GM23338 (cell line): Measurements from ENCODE around the gene SETDB2. TPM values are rescaled to one million over a fixed set of nuclear protein-coding genes. Genes with fewer than 3 reads are reported as not detected.

Source experiments
- ATAC-seq: fragments of 200-7000 bp; cut with Tn5 transposase; 3 replicates; pipeline ENCODE4 v1.9.1; 2020
- DNase-seq: peaks from one replicate; pipeline ENCODE4 v3.0.0-alpha.2; 2015; ENCODE audit warnings: low spot score
- H2AFZ ChIP-seq: fragments of 200-600 bp; sonication (generic); 2 replicates; pipeline ENCODE4 v1.8.0; 2016; ENCODE audit warnings: antibody characterized with exemption, mild to moderate bottlenecking, moderate library complexity
- H3F3A ChIP-seq: fragments of 200-600 bp; sonication (generic); replicated peaks from 2 replicates; pipeline ENCODE4 v1.8.0; 2017; ENCODE audit warnings: antibody characterized with exemption, mixed run types, low read depth
- H3K27ac ChIP-seq: fragments of 200-600 bp; sonication (generic); 2 replicates; pipeline ENCODE4 v1.6.1; 2016; ENCODE audit warnings: low read depth
- H3K27me3 ChIP-seq: fragments of 200-600 bp; sonication (generic); 2 replicates; pipeline ENCODE4 v1.8.0; 2016; ENCODE audit warnings: mild to moderate bottlenecking, mixed run types, moderate library complexity; ENCODE audit not compliant: insufficient read depth
- H3K36me3 ChIP-seq: fragments of 200-600 bp; sonication (generic); 2 replicates; pipeline ENCODE4 v1.8.0; 2016; ENCODE audit warnings: mild to moderate bottlenecking; ENCODE audit not compliant: insufficient read depth
- H3K4me1 ChIP-seq: fragments of 200-600 bp; sonication (generic); 2 replicates; pipeline ENCODE4 v1.8.0; 2016; ENCODE audit warnings: mild to moderate bottlenecking, moderate library complexity; ENCODE audit not compliant: insufficient read depth
- H3K4me2 ChIP-seq: fragments of 200-600 bp; sonication (generic); 2 replicates; pipeline ENCODE4 v1.7.1; 2017; ENCODE audit warnings: mixed run types
- H3K4me3 ChIP-seq: fragments of 200-600 bp; sonication (generic); 2 replicates; pipeline ENCODE4 v1.6.1; 2016; ENCODE audit warnings: mixed run types
- H3K79me2 ChIP-seq: fragments of 200-600 bp; sonication (generic); replicated peaks from 2 replicates; pipeline ENCODE4 v1.8.0; 2017; ENCODE audit warnings: mild to moderate bottlenecking; ENCODE audit not compliant: insufficient read depth
- H3K9me2 ChIP-seq: fragments of 200-600 bp; sonication (generic); 2 replicates; pipeline ENCODE4 v1.8.0; 2017; ENCODE audit not compliant: insufficient read depth
- H4K20me1 ChIP-seq: fragments of 200-600 bp; sonication (generic); replicated peaks from 2 replicates; pipeline ENCODE4 v1.8.0; 2017; ENCODE audit warnings: mild to moderate bottlenecking; ENCODE audit not compliant: insufficient read depth
- H3K27ac Mint-ChIP-seq: 2 replicates; pipeline ENCODE4 v1.8.0; 2020; ENCODE audit warnings: inconsistent platforms, mild to moderate bottlenecking, moderate library complexity, mixed read lengths
- H3K27me3 Mint-ChIP-seq: 3 replicates; pipeline ENCODE4 v1.8.0; 2022; ENCODE audit warnings: low read depth, mild to moderate bottlenecking, moderate library complexity, mixed read lengths, inconsistent platforms; ENCODE audit not compliant: insufficient read depth, poor library complexity
- H3K36me3 Mint-ChIP-seq: 3 replicates; pipeline ENCODE4 v1.8.0; 2021; ENCODE audit warnings: low read depth, mild to moderate bottlenecking, inconsistent platforms, moderate library complexity, mixed read lengths
- H3K4me1 Mint-ChIP-seq: 3 replicates; pipeline ENCODE4 v1.8.0; 2020; ENCODE audit warnings: mild to moderate bottlenecking, inconsistent platforms, mixed read lengths
- H3K4me3 Mint-ChIP-seq: 3 replicates; pipeline ENCODE4 v1.8.0; 2021; ENCODE audit warnings: moderate library complexity, mild to moderate bottlenecking, inconsistent platforms, mixed read lengths
- H3K9me3 Mint-ChIP-seq: 3 replicates; pipeline ENCODE4 v1.8.0; 2020; ENCODE audit warnings: moderate library complexity, mild to moderate bottlenecking, inconsistent platforms, mixed read lengths
- CREB1 ChIP-seq: fragments of 250-450 bp; sonication (Bioruptor Pico); IDR thresholded peaks from 2 replicates; pipeline ENCODE4 v1.5.0; 2020; ENCODE audit warnings: low read depth, mild to moderate bottlenecking, moderate library complexity
- ETS1 ChIP-seq: IDR thresholded peaks from 2 replicates; pipeline ENCODE4 v1.6.1; 2016; ENCODE audit warnings: antibody characterized with exemption
- EZH2phosphoT487 ChIP-seq: fragments of 200-600 bp; sonication (generic); IDR thresholded peaks from one replicate; pipeline ENCODE4 v1.8.1; 2018; ENCODE audit warnings: antibody characterized with exemption; ENCODE audit not compliant: unreplicated experiment
- JUNB ChIP-seq: IDR thresholded peaks from one replicate; pipeline ENCODE4 v1.6.1; 2016; ENCODE audit warnings: antibody characterized with exemption; ENCODE audit not compliant: unreplicated experiment
- NANOG ChIP-seq: IDR thresholded peaks from 2 replicates; pipeline ENCODE4 v1.6.1; 2016; ENCODE audit warnings: antibody characterized with exemption, borderline replicate concordance
- POLR2AphosphoS5 ChIP-seq: IDR thresholded peaks from 2 replicates; pipeline ENCODE4 v1.6.1; 2016; ENCODE audit warnings: antibody characterized with exemption, low read depth
- STAT1 ChIP-seq: IDR thresholded peaks from one replicate; pipeline ENCODE4 v1.6.1; 2016; ENCODE audit warnings: antibody characterized with exemption; ENCODE audit not compliant: unreplicated experiment
- ZNF462 ChIP-seq: fragments of 250-450 bp; sonication (Bioruptor Pico); IDR thresholded peaks from 2 replicates; pipeline ENCODE4 v1.5.0; 2020; ENCODE audit warnings: mild to moderate bottlenecking, moderate library complexity
- polyA plus RNA-seq: library from polyadenylated mRNA; unstranded; fragments of >200 nt; fragmentation: Nextera tagmentation; extraction: Ambion mirVana; gene quantifications from 2 replicates; pipeline ENCODE4 v1.2.1, GENCODE V29; 2016
- total RNA-seq: library from RNA; depleted of rRNA; stranded (reverse); fragments of >200 nt; shearing (Covaris generic); gene quantifications from 2 replicates; pipeline ENCODE4 v1.2.3, GENCODE V29; 2014
- TF ChIP-seq, protein P1 (sequence below), 2 experiments: fragments of 200-600 bp in 1 of 2; sonication (generic) in 1 of 2; conservative IDR thresholded peaks; 2 replicates each; pipeline versions ENCODE4 v1.5.1 to v1.6.1; 2016 to 2017; ENCODE audit warnings: antibody characterized with exemption in 2 of 2, low read depth in 2 of 2, mild to moderate bottlenecking in 2 of 2, moderate library complexity in 1 of 2
- TF ChIP-seq, protein P2 (sequence below): IDR thresholded peaks from one replicate; pipeline ENCODE4 v1.6.1; 2018; ENCODE audit warnings: antibody characterized with exemption; ENCODE audit not compliant: unreplicated experiment

The SETDB2 gene
- total and polyA plus RNA-seq, 2 experiments from 2014 or later: 4.6 to 5.8 TPM

GRCh38 chr13:49517461-49517860 is 73.4 kb downstream of the SETDB2 start:
- Histone ChIP-seq H4K20me1 (no peaks in the 10 kb centered on the region; the same call in 1 of the 2 replicates), H3K27me3 (no peaks in the 10 kb centered on the region), H3K36me3 (no peaks in the 10 kb centered on the region), H3K27ac (no peak overlapping the region), H3K4me1 (peaks cover 4% of the 10 kb centered on the region; the same call in 1 of the 2 replicates), H3K9me2 (no peaks in the 10 kb centered on the region), H3F3A (no peaks in the 10 kb centered on the region), H3K4me3 (no peak overlapping the region), H3K4me2 (no peak overlapping the region), H3K79me2 (no peaks in the 10 kb centered on the region), H2AFZ (no peak overlapping the region)
- Mint-ChIP-seq H3K9me3 (no peaks in the 10 kb centered on the region), H3K4me1 (peaks cover 5% of the 10 kb centered on the region; the same call in 1 of the 3 replicates), H3K27ac (no peak overlapping the region), H3K4me3 (no peak overlapping the region), H3K27me3 (no peaks in the 10 kb centered on the region), H3K36me3 (no peaks in the 10 kb centered on the region)
- TF ChIP-seq CREB1 (no peak), JUNB (no peak)
- TF ChIP-seq, protein P1, sequence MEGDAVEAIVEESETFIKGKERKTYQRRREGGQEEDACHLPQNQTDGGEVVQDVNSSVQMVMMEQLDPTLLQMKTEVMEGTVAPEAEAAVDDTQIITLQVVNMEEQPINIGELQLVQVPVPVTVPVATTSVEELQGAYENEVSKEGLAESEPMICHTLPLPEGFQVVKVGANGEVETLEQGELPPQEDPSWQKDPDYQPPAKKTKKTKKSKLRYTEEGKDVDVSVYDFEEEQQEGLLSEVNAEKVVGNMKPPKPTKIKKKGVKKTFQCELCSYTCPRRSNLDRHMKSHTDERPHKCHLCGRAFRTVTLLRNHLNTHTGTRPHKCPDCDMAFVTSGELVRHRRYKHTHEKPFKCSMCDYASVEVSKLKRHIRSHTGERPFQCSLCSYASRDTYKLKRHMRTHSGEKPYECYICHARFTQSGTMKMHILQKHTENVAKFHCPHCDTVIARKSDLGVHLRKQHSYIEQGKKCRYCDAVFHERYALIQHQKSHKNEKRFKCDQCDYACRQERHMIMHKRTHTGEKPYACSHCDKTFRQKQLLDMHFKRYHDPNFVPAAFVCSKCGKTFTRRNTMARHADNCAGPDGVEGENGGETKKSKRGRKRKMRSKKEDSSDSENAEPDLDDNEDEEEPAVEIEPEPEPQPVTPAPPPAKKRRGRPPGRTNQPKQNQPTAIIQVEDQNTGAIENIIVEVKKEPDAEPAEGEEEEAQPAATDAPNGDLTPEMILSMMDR (conservative IDR thresholded peaks at IDR 0.05; ENCODE audit: low read depth in 2 of 2): peak; percentile 47 to 59
- peak; percentile 36 for DNase-seq
- peak; percentile 66 for ATAC-seq

- Histone ChIP-seq H3K4me3 (no peak overlapping the region), H3K9me2 (no peaks in the 10 kb centered on the region), H3K79me2 (no peaks in the 10 kb centered on the region), H3K4me1 (peaks cover 4% of the 10 kb centered on the region; the same call in 1 of the 2 replicates), H3K27me3 (no peaks in the 10 kb centered on the region), H3K36me3 (no peaks in the 10 kb centered on the region), H4K20me1 (no peaks in the 10 kb centered on the region; the same call in 1 of the 2 replicates), H2AFZ (no peak overlapping the region), H3K27ac (no peak overlapping the region), H3K4me2 (no peak overlapping the region), H3F3A (no peaks in the 10 kb centered on the region)
- H3K4me1 Mint-ChIP-seq: peaks cover 5% of the 10 kb centered on the region; the same call in 1 of the 3 replicates
- no peaks in the 10 kb centered on the region for H3K36me3 Mint-ChIP-seq
- no peak for ATAC-seq
- DNase-seq: no peak
- no peak overlapping the region for H3K4me3 Mint-ChIP-seq
- peaks cover 1% of the 10 kb centered on the region for H3K27me3 Mint-ChIP-seq
- no peak overlapping the region for H3K27ac Mint-ChIP-seq
- no peaks in the 10 kb centered on the region for H3K9me3 Mint-ChIP-seq
- TF ChIP-seq STAT1: no peak
- TF ChIP-seq JUNB: no peak
- no peak for TF ChIP-seq ZNF462 (CRISPR knock-in tag)
- no peak for TF ChIP-seq POLR2AphosphoS5
- TF ChIP-seq NANOG: no peak
- TF ChIP-seq EZH2phosphoT487: no peak
- TF ChIP-seq, protein P2, sequence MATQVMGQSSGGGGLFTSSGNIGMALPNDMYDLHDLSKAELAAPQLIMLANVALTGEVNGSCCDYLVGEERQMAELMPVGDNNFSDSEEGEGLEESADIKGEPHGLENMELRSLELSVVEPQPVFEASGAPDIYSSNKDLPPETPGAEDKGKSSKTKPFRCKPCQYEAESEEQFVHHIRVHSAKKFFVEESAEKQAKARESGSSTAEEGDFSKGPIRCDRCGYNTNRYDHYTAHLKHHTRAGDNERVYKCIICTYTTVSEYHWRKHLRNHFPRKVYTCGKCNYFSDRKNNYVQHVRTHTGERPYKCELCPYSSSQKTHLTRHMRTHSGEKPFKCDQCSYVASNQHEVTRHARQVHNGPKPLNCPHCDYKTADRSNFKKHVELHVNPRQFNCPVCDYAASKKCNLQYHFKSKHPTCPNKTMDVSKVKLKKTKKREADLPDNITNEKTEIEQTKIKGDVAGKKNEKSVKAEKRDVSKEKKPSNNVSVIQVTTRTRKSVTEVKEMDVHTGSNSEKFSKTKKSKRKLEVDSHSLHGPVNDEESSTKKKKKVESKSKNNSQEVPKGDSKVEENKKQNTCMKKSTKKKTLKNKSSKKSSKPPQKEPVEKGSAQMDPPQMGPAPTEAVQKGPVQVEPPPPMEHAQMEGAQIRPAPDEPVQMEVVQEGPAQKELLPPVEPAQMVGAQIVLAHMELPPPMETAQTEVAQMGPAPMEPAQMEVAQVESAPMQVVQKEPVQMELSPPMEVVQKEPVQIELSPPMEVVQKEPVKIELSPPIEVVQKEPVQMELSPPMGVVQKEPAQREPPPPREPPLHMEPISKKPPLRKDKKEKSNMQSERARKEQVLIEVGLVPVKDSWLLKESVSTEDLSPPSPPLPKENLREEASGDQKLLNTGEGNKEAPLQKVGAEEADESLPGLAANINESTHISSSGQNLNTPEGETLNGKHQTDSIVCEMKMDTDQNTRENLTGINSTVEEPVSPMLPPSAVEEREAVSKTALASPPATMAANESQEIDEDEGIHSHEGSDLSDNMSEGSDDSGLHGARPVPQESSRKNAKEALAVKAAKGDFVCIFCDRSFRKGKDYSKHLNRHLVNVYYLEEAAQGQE: no peak
- TF ChIP-seq ETS1: no peak
Observed at GRCh38 chr13:49521224-49521623, 77.2 kb downstream of the SETDB2 start.
